ENCODE results near the gene TBX10.

DNA sequence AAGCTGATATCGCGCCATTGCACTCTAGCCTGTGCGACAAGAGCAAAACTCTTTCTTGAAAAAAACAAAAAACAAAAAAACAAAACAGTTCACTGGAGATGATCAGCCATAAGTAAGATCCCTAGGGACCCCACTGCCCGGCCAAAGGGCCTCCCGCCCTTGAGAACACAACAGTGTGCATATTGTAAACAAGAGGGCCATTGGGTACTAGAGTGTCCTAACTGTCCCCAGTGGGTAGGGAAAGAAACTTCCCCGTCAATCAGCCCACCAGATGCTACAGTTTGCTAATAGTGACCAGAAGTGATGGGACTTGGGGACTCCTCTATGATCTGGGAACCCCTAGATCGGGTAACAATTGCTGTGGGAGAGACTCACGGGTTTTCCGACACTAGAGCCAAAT, 14.7 kb upstream of the TBX10 start:
- no peak for TF ChIP-seq TAF1 (IDR thresholded peaks at IDR 0.05; ENCODE audit: borderline replicate concordance, low read depth, low read length)
- TF ChIP-seq EP300 (IDR thresholded peaks at IDR 0.05; ENCODE audit: borderline replicate concordance in 1 of 2, low read depth in 1 of 2, low read length in 1 of 2) = no peak
- TF ChIP-seq REST (IDR thresholded peaks at IDR 0.05; ENCODE audit: low read depth, low read length) = no peak
- TF ChIP-seq CHD2 (IDR thresholded peaks at IDR 0.05; ENCODE audit: low read length, partially characterized antibody) = no peak
- no peak for TF ChIP-seq GABPA (IDR thresholded peaks at IDR 0.05; ENCODE audit: low read depth)
